G401.6 (cell line): Measurements from ENCODE around the gene CAMK2B.

Experiments
- FAIRE-seq: peaks from 2 replicates; lab custom pipeline; 2012; peaks lifted over from hg19 to GRCh38; lab: Jason Lieb, UNC

CAMK2B gene

GRCh38 chr7:44273681-44274622 lies 51.4 kb downstream of the CAMK2B start:
- no peak for FAIRE-seq

GRCh38 chr7:44272981-44273380 lies 52.4 kb downstream of the CAMK2B start:
- FAIRE-seq: no peak

- no peak for FAIRE-seq
Measured at GRCh38 chr7:44272456-44272855, 52.9 kb downstream of the CAMK2B start.

- no peak for FAIRE-seq
Measured at GRCh38 chr7:44269943-44270493, 55.4 kb downstream of the CAMK2B start.

- no peak for FAIRE-seq
Measured at GRCh38 chr7:44269417-44269816, 56.0 kb downstream of the CAMK2B start.

GRCh38 chr7:44268671-44269070 lies 56.7 kb downstream of the CAMK2B start:
- no peak for FAIRE-seq

- FAIRE-seq: no peak
Measured at GRCh38 chr7:44267719-44268421, 57.5 kb downstream of the CAMK2B start.

GRCh38 chr7:44267178-44267577 lies 58.2 kb downstream of the CAMK2B start:
- no peak for FAIRE-seq

- FAIRE-seq: no peak
Measured at GRCh38 chr7:44266526-44266925, 58.9 kb downstream of the CAMK2B start.

GRCh38 chr7:44265728-44266127 lies 59.7 kb downstream of the CAMK2B start:
- no peak for FAIRE-seq

GRCh38 chr7:44264221-44264931 lies 61.0 kb downstream of the CAMK2B start:
- FAIRE-seq: no peak

GRCh38 chr7:44263326-44264082 lies 61.9 kb downstream of the CAMK2B start:
- FAIRE-seq: no peak

GRCh38 chr7:44262031-44262430 lies 63.4 kb downstream of the CAMK2B start:
- FAIRE-seq: no peak

GRCh38 chr7:44261240-44261639 lies 64.2 kb downstream of the CAMK2B start:
- no peak for FAIRE-seq

GRCh38 chr7:44259547-44260457 lies 65.6 kb downstream of the CAMK2B start:
- FAIRE-seq: no peak

- FAIRE-seq: no peak
Measured at GRCh38 chr7:44258865-44259546, 66.4 kb downstream of the CAMK2B start.

- FAIRE-seq: no peak
Measured at GRCh38 chr7:44258423-44258760, 67.0 kb downstream of the CAMK2B start.

GRCh38 chr7:44257618-44258422 lies 67.6 kb downstream of the CAMK2B start:
- FAIRE-seq: no peak

- no peak for FAIRE-seq
Measured at GRCh38 chr7:44257213-44257612, 68.2 kb downstream of the CAMK2B start.
